Right atrium auricular region (tissue), 2 donors: ENCODE data around the gene NBAS. TPM values are rescaled to one million over a fixed set of nuclear protein-coding genes. Genes with fewer than 3 reads are reported as not detected.

Experiments used
- DNase-seq: peaks from one replicate; pipeline ENCODE4 v3.0.0-alpha.2; 2019; ENCODE audit warnings: low spot score
- H3K27ac ChIP-seq, 2 donors: fragments of 200-600 bp; sonication (generic); 1 replicate in 1 of 2; 2 replicates in 1 of 2; pipeline ENCODE4 v1.5.1; 2016 to 2019
- H3K27me3 ChIP-seq, 2 donors: fragments of 200-600 bp; sonication (generic); one replicate each; pipeline versions ENCODE4 v1.5.1 to v1.6.0; 2017 to 2019
- H3K36me3 ChIP-seq: fragments of 200-600 bp; sonication (generic); one replicate; pipeline ENCODE4 v1.5.1; 2016
- H3K4me1 ChIP-seq, 2 donors: fragments of 200-600 bp; sonication (generic); one replicate each; pipeline versions ENCODE4 v1.5.1 to v1.6.0; 2017 to 2019
- H3K4me3 ChIP-seq, 2 donors: fragments of 200-600 bp; sonication (generic); 1 replicate in 1 of 2; 2 replicates in 1 of 2; pipeline ENCODE4 v1.5.1; 2017 to 2019; ENCODE audit warnings: mild to moderate bottlenecking in 1 of 2, moderate library complexity in 1 of 2
- H3K9me3 ChIP-seq, 2 donors: fragments of 200-600 bp; sonication (generic); one replicate each; pipeline ENCODE4 v1.5.1; 2019
- total RNA-seq, 2 donors: library from RNA; depleted of rRNA; stranded (reverse); fragments of >200 nt; gene quantifications; one replicate each; pipeline ENCODE4 v1.1.0, GENCODE V29; 2016
- TF ChIP-seq, protein P1 (sequence below), 2 donors: fragments of 200-600 bp; sonication (generic); IDR thresholded peaks; one replicate each; pipeline ENCODE4 v1.5.1; 2019; ENCODE audit warnings: antibody characterized with exemption in 2 of 2

The NBAS gene
- total RNA-seq, 2 donors from 2014 or later = 31.1 to 39.1 TPM

DNA sequence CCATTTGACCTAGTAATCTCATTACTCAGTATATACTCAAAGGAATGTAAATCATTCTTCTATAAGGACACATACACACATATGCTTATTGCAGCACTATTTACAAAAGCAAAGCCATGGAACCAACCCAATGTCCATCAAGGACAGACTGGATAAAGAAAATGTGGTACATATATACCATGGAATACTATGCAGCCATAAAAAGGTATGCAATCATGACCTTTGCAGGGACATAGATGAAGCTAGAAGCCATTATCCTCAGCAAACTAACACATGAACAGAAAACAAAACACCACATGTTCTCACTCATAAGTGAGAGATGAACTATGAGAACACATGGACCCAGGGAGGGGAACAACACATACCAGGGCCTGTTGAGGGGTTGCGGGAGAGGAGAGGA, 214.5 kb downstream of the NBAS start:
- H3K27me3 ChIP-seq = no peaks in the 10 kb centered on the region
- H3K4me3 ChIP-seq = no peak overlapping the region
- TF ChIP-seq, protein P1, sequence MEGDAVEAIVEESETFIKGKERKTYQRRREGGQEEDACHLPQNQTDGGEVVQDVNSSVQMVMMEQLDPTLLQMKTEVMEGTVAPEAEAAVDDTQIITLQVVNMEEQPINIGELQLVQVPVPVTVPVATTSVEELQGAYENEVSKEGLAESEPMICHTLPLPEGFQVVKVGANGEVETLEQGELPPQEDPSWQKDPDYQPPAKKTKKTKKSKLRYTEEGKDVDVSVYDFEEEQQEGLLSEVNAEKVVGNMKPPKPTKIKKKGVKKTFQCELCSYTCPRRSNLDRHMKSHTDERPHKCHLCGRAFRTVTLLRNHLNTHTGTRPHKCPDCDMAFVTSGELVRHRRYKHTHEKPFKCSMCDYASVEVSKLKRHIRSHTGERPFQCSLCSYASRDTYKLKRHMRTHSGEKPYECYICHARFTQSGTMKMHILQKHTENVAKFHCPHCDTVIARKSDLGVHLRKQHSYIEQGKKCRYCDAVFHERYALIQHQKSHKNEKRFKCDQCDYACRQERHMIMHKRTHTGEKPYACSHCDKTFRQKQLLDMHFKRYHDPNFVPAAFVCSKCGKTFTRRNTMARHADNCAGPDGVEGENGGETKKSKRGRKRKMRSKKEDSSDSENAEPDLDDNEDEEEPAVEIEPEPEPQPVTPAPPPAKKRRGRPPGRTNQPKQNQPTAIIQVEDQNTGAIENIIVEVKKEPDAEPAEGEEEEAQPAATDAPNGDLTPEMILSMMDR (IDR thresholded peaks at IDR 0.05) = no peak

DNA sequence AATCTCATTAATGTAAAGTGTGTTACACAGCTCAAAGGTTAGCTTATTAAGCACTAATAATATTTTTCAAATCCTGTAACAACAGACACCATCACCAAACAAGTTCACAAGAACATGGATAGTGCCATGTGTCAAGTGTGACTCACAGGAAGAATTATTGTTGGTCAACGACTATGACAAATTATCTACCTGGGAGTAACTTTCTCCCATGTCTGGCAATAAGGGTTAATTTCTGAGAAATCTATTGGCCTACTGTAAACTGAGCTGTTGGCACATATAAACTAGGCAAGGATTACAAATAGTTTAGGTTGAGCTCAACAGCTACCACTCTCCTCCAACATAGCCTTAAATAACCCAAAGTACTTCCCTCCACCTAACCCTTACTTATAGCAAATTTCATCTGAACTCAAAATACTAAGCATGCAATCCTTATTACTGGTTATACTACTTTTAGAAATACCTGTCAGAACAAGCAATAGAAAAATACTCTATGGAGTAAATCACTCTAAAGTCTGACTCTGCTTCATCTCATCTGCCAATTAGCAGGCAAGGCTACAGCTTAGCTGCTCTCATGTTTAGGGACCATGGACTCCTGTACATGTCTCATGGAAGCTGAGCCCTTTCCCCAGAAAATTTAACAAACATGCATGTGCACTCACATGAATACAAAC, 223.0 kb downstream of the NBAS start:
- Histone ChIP-seq H3K27me3 (no peaks in the 10 kb centered on the region), H3K27ac (no peak overlapping the region), H3K4me3 (no peak overlapping the region), H3K4me1 (no peaks in the 10 kb centered on the region), H3K9me3 (no peaks in the 10 kb centered on the region), H3K36me3 (no peaks in the 10 kb centered on the region)
- DNase-seq = no peak
- TF ChIP-seq, protein P1 (IDR thresholded peaks at IDR 0.05) = no peak

More for the DNA sequence above, 214.5 kb downstream of the NBAS start:
- H3K9me3 ChIP-seq = peaks cover 0 to 14% of the 10 kb centered on the region in 2 donors
- no peak overlapping the region for H3K27ac ChIP-seq
- H3K36me3 ChIP-seq = peaks cover 7% of the 10 kb centered on the region
- H3K4me1 ChIP-seq = no peaks in the 10 kb centered on the region
- no peak for DNase-seq

DNA sequence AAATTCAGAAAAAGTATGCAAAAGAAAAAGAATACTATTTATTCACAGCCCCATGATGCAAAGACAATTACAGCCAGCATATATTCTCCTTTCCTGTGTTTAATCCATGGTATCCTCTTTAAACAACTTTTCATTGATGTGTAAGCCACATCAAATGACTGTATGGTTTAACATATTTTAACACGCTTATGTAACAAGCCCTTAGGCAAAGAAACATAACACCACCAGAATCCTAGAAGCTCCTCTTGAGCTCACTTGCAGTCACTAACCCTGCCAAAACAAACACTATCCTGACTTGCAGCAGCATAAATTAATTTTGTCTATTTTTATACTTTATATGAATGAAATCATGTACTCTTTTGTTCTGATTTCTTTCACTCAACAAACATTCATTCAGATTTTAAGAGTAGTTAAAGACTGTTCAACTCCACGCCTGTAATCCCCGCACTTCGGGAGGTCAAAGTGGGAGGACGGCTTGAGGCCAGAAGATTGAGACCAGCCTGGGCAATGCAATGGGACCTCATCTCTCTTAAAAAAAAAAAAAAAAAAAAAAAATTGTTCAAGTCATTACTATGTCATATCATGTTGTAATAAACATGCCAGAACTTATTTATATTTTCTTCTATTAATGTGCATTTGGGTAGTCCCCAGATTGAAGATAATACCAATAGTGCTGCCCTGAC, 226.3 kb downstream of the NBAS start:
- H3K4me3 ChIP-seq = no peak overlapping the region
- no peaks in the 10 kb centered on the region for H3K36me3 ChIP-seq
- H3K27ac ChIP-seq = no peak overlapping the region
- no peaks in the 10 kb centered on the region for H3K27me3 ChIP-seq
- DNase-seq = no peak
- no peaks in the 10 kb centered on the region for H3K4me1 ChIP-seq
- no peaks in the 10 kb centered on the region for H3K9me3 ChIP-seq
- TF ChIP-seq, protein P1 (IDR thresholded peaks at IDR 0.05) = no peak

DNA sequence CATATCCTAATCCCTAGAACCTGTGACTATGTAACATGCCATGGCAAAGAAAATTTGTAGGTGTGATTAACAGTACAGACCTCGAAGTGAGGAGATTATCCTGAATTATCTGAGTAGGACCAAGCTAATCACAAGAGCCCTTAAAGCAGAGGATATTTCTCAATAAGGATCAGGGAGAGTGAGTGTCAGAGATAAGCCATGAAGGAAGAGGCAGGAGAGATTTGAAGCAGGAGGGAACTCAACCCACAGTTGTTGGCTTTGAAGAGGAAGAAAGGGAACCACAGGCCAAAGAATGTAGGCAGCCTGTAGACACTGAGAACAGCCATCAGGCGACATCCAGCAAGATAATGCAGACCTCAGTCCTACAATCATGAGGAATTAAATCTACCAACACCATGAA, 229.3 kb downstream of the NBAS start:
- no peak overlapping the region for H3K27ac ChIP-seq
- no peak overlapping the region for H3K4me3 ChIP-seq
- H3K36me3 ChIP-seq = no peaks in the 10 kb centered on the region
- H3K9me3 ChIP-seq = no peaks in the 10 kb centered on the region
- H3K4me1 ChIP-seq = no peaks in the 10 kb centered on the region
- DNase-seq = no peak
- TF ChIP-seq, protein P1 (IDR thresholded peaks at IDR 0.05) = no peak
- H3K27me3 ChIP-seq = no peaks in the 10 kb centered on the region

DNA sequence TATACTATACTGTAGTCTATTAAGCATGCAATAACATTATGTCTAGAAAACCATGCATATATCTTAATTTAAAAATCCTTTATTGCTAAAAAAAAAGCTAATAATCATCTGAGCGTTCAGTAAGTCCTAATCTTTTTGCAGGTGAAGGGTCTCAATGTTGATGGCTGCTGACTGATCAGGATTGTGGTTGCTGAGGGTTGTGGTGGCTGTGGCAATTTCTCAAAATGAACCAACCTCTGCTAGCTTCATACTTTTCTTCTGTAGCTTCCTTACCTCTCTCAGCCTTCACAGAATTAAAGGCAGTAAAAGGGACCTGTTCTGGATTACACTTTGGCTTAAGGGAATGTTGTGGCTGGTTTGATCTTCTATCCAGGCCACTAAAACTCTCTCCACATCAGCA, 235.8 kb downstream of the NBAS start:
- Histone ChIP-seq H3K9me3 (peaks cover 0 to 7% of the 10 kb centered on the region in 2 donors), H3K27ac (no peak overlapping the region), H3K27me3 (no peaks in the 10 kb centered on the region), H3K36me3 (no peaks in the 10 kb centered on the region), H3K4me1 (no peaks in the 10 kb centered on the region), H3K4me3 (no peak overlapping the region)
- TF ChIP-seq, protein P1 (IDR thresholded peaks at IDR 0.05) = no peak
- DNase-seq = no peak
